GM12878 (cell line): ENCODE data around the gene NOTCH4. TPM values are rescaled to one million over a fixed set of nuclear protein-coding genes. Genes with fewer than 3 reads are reported as not detected.

Source experiments
- ATAC-seq: fragments of 200-7000 bp; cut with Tn5 transposase; 3 replicates; pipeline ENCODE4 v1.9.1; 2020; ENCODE audit warnings: mild to moderate bottlenecking, moderate library complexity
- BruUV-seq: library from RNA; stranded (reverse); fragments of 400-500 nt; replicated peaks from 2 replicates; lab custom pipeline; 2021; lab: Mats Ljungman, UMichigan
- CTCF ChIA-PET: fragments of 300-600 bp; sonication (Branson Sonifier 250); formaldehyde crosslinking; extraction: SDS; loops from one replicate; lab custom pipeline; 2021; ENCODE audit warnings: inconsistent platforms; lab: Yijun Ruan, JAX
- POLR2A ChIA-PET: fragments of 350-600 bp; formaldehyde crosslinking; extraction: SDS; loops from one replicate; lab custom pipeline; 2021; ENCODE audit warnings: inconsistent platforms; lab: Charles Lee
- RAD21 ChIA-PET: fragments of 300-600 bp; sonication (Branson Sonifier 250); formaldehyde crosslinking; loops from one replicate; lab custom pipeline; 2023; ENCODE audit warnings: antibody characterized with exemption; ENCODE audit not compliant: unreplicated experiment; lab: Charles Lee
- SMC1A ChIA-PET: fragments of 300-600 bp; sonication (Branson Sonifier 250); formaldehyde crosslinking; loops from one replicate; lab custom pipeline; 2023; ENCODE audit not compliant: unreplicated experiment, uncharacterized antibody; lab: Charles Lee
- DNase-seq: peaks from one replicate; pipeline ENCODE4 v3.0.0-alpha.2; 2011; ENCODE audit warnings: low read depth, low spot score
- FAIRE-seq: peaks from 3 replicates; lab custom pipeline; 2011; peaks lifted over from hg19 to GRCh38; lab: Jason Lieb, UNC
- H2AFZ ChIP-seq: 2 replicates; pipeline ENCODE4 v1.6.0; 2011; ENCODE audit warnings: low read depth, low read length, control low read depth; ENCODE audit not compliant: control insufficient read depth
- H3K27ac ChIP-seq: 2 replicates; pipeline ENCODE4 v1.5.1; 2011; ENCODE audit warnings: control low read depth; ENCODE audit not compliant: control insufficient read depth, insufficient read depth
- H3K27me3 ChIP-seq, 2 experiments: replicated peaks in 1 of 2; 2 replicates each; pipeline versions ENCODE4 v1.6.0 to v1.6.1; 2011; ENCODE audit warnings: low read length in 1 of 2; ENCODE audit not compliant: control insufficient read depth in 2 of 2, insufficient read depth in 2 of 2
- H3K36me3 ChIP-seq, 2 experiments: 2 replicates each; pipeline ENCODE4 v1.5.1; 2011; ENCODE audit warnings: low read length in 1 of 2; ENCODE audit not compliant: control insufficient read depth in 2 of 2, insufficient read depth in 2 of 2
- H3K4me1 ChIP-seq: 2 replicates; pipeline ENCODE4 v1.6.1; 2011; ENCODE audit warnings: mild to moderate bottlenecking, low read length, moderate library complexity, mixed read lengths; ENCODE audit not compliant: control insufficient read depth, insufficient read depth
- H3K4me2 ChIP-seq: 2 replicates; pipeline ENCODE4 v1.6.0; 2011; ENCODE audit warnings: control low read depth; ENCODE audit not compliant: control insufficient read depth, insufficient read depth
- H3K4me3 ChIP-seq: fragments of 200-600 bp; sonication (generic); 2 replicates; pipeline ENCODE4 v1.5.1; 2016
- H3K79me2 ChIP-seq: 2 replicates; pipeline ENCODE4 v1.6.0; 2011; ENCODE audit warnings: low read length; ENCODE audit not compliant: control insufficient read depth, insufficient read depth
- H3K9ac ChIP-seq: 2 replicates; pipeline ENCODE4 v1.8.0; 2011; ENCODE audit warnings: low read length, control low read depth, mixed read lengths; ENCODE audit not compliant: control insufficient read depth, insufficient read depth
- H3K9me3 ChIP-seq: replicated peaks from 3 replicates; pipeline ENCODE4 v1.5.1; 2011; ENCODE audit warnings: mild to moderate bottlenecking, low read length; ENCODE audit not compliant: control insufficient read depth, insufficient read depth
- H4K20me1 ChIP-seq: 2 replicates; pipeline ENCODE4 v1.6.0; 2011; ENCODE audit not compliant: control insufficient read depth, insufficient read depth
- BCL11A ChIP-seq: IDR thresholded peaks from 2 replicates; pipeline ENCODE4 v1.6.1; 2011; ENCODE audit warnings: low read depth, low read length
- BMI1 ChIP-seq: fragments of 450-650 bp; IDR thresholded peaks from 2 replicates; pipeline ENCODE4 v1.6.1; 2016; ENCODE audit warnings: mild to moderate bottlenecking, moderate library complexity, borderline replicate concordance
- CEBPZ ChIP-seq: fragments of 150-350 bp; IDR thresholded peaks from 2 replicates; pipeline ENCODE4 v1.6.1; 2016; ENCODE audit warnings: low read depth, low read length
- HDAC6 ChIP-seq: fragments of 200-600 bp; sonication (generic); IDR thresholded peaks from one replicate; pipeline ENCODE4 v1.8.0; 2017; ENCODE audit warnings: antibody characterized with exemption; ENCODE audit not compliant: unreplicated experiment
- PKNOX1 ChIP-seq: fragments of 450-650 bp; IDR thresholded peaks from 2 replicates; pipeline ENCODE4 v1.6.1; 2016; ENCODE audit warnings: mild to moderate bottlenecking
- RB1 ChIP-seq: fragments of 450-650 bp; formaldehyde crosslinking; IDR thresholded peaks from 2 replicates; pipeline ENCODE4 v1.6.1; 2017; ENCODE audit warnings: mild to moderate bottlenecking, borderline replicate concordance
- RELB ChIP-seq: fragments of 450-650 bp; IDR thresholded peaks from 2 replicates; pipeline ENCODE4 v1.6.1; 2017; ENCODE audit warnings: low read depth, mild to moderate bottlenecking, moderate library complexity
- STAT1 ChIP-seq: fragments of 450-650 bp; conservative IDR thresholded peaks from 2 replicates; pipeline ENCODE4 v1.6.1; 2014; ENCODE audit warnings: antibody characterized with exemption, mild to moderate bottlenecking
- ZBTB11 ChIP-seq: fragments of 450-650 bp; formaldehyde crosslinking; IDR thresholded peaks from 2 replicates; pipeline ENCODE4 v1.5.0; 2022; ENCODE audit warnings: mild to moderate bottlenecking, missing genetic modification characterization
- ZBTB33 ChIP-seq: fragments of 450-650 bp; IDR thresholded peaks from 2 replicates; pipeline ENCODE4 v1.6.1; 2017; ENCODE audit warnings: mild to moderate bottlenecking
- ZNF622 ChIP-seq: fragments of 450-650 bp; IDR thresholded peaks from 2 replicates; pipeline ENCODE4 v1.6.1; 2017; ENCODE audit warnings: mild to moderate bottlenecking, inconsistent platforms
- WGBS: methylation state at CpG from one replicate; pipeline ENCODE4 v1.1.6; 2016; ENCODE audit warnings: low lambda C conversion rate; ENCODE audit not compliant: insufficient replicate concordance, insufficient coverage; ENCODE audit errors: missing lambda C conversion rate; 5-methylcytosine and 5-hydroxymethylcytosine counted together
- in situ Hi-C: fragments of 300-500 bp; cut with MboI; formaldehyde crosslinking; loops from 9 replicates; pipeline ENCODE4 v1.14.3; 2018; ENCODE audit warnings: mixed read lengths
- intact Hi-C: fragments of 100-400 bp; cut with micrococcal nuclease; formaldehyde crosslinking; loops from one replicate; pipeline ENCODE4 v1.14.2; 2022; ENCODE audit not compliant: unreplicated experiment
- polyA plus RNA-seq, 11 experiments: library from polyadenylated mRNA; depleted of rRNA in 4 of 11; unstranded in 6 of 11; stranded (reverse) in 5 of 11; fragments of >200 nt; fragmentation: Nextera tagmentation in 4 of 11; fragmentation: Illumina TruSeq in 1 of 11; extraction: Ambion mirVana in 4 of 11; extraction: Trizol in 1 of 11; gene quantifications; 1 replicate in 1 of 11; 2 replicates in 10 of 11; pipeline versions ENCODE4 v1.2.1 to v1.2.3, GENCODE V29; 2011 to 2016; ENCODE audit warnings: inconsistent platforms in 2 of 11, missing spikeins in 2 of 11, low read depth in 1 of 11
- total RNA-seq, 4 experiments: library from RNA; depleted of rRNA in 3 of 4; stranded (reverse); fragments of >200 nt in 3 of 4; fragmentation: Illumina TruSeq in 1 of 4; extraction: Trizol in 1 of 4; gene quantifications; 2 replicates each; pipeline versions ENCODE4 v1.2.1 to v1.2.3, GENCODE V29; 2013 to 2021

Gene NOTCH4
- total and polyA plus RNA-seq, 10 of the 15 experiments (the other 5 are each of a cell fraction or from before 2014, with no cell fraction given) = 0.66 to 3.3 (median 1.4) TPM

- no peak for TF ChIP-seq ZBTB11 (CRISPR knock-in tag)
- no peak for TF ChIP-seq BMI1
- TF ChIP-seq ZNF622 = no peak
- no peak for TF ChIP-seq RB1
- TF ChIP-seq, all 136 proteins: peak for 0
These were observed 65.8 kb downstream of the NOTCH4 start (continued) for GRCh38 chr6:32158052-32158451.

- no TSS peak for BruUV-seq
- DNase-seq (no peak), ATAC-seq (no peak), FAIRE-seq (no peak)
- H3K79me2 ChIP-seq = no peaks in the 10 kb centered on the region
- 63% methylated on average over 9 of the region's 9 CpGs for WGBS
- no peak overlapping the region for H3K4me3 ChIP-seq
- in situ Hi-C loops (no loop called here), intact Hi-C loops (loop anchor here (10.0 kb wide), 1 partner anchor 112 kb away; no protein-coding TSS in a partner anchor)
- no peaks in the 10 kb centered on the region; a peak in 2 of 4 replicates for H3K36me3 ChIP-seq
- CTCF ChIA-PET = no interaction called here
- POLR2A ChIA-PET = no interaction called here
- H3K9ac ChIP-seq = no peak overlapping the region
- H3K27ac ChIP-seq = no peak overlapping the region
- H4K20me1 ChIP-seq = no peaks in the 10 kb centered on the region
- no peak overlapping the region for H2AFZ ChIP-seq
- RAD21 ChIA-PET = no interaction called here
- peaks cover 3% of the 10 kb centered on the region; the same call in 1 of the 2 replicates for H3K4me1 ChIP-seq
- H3K27me3 ChIP-seq = peaks cover 0 to 2% of the 10 kb centered on the region in 2 experiments; a peak in 3 of 4 replicates
- H3K4me2 ChIP-seq = no peak overlapping the region
- no peaks in the 10 kb centered on the region for H3K9me3 ChIP-seq
- SMC1A ChIA-PET = no interaction called here
- TF ChIP-seq PKNOX1 (no peak), HDAC6 (no peak), ZBTB33 (no peak), RELB (no peak), BCL11A (no peak), CEBPZ (no peak), STAT1 (no peak)
These were observed 67.0 kb downstream of the NOTCH4 start for GRCh38 chr6:32156891-32157290.
